NCI-H1417 treated with DMSO at 0.1 percent for 48 hours (cell line): ENCODE data around the gene TEX35.
"Not testable (repeated sequence)": the region's sequence is repeated elsewhere in the genome, so short reads cannot be mapped to it uniquely, and the experiment has no call there.

ENCODE experiments used
- DNase-seq: peaks from one replicate; lab custom pipeline; 2025; lab: John Stamatoyannopoulos, UW

TEX35 gene

GRCh38 chr1:178541829-178542553 is 29.1 kb downstream of the TEX35 start:
- DNase-seq, result no peak

- DNase-seq, result peak; percentile 39
These were observed 29.8 kb downstream of the TEX35 start for GRCh38 chr1:178542554-178543289.

GRCh38 chr1:178543290-178543607 is 30.3 kb downstream of the TEX35 start:
- no peak for DNase-seq

GRCh38 chr1:178544531-178544930 is 31.6 kb downstream of the TEX35 start:
- no peak for DNase-seq

DNA sequence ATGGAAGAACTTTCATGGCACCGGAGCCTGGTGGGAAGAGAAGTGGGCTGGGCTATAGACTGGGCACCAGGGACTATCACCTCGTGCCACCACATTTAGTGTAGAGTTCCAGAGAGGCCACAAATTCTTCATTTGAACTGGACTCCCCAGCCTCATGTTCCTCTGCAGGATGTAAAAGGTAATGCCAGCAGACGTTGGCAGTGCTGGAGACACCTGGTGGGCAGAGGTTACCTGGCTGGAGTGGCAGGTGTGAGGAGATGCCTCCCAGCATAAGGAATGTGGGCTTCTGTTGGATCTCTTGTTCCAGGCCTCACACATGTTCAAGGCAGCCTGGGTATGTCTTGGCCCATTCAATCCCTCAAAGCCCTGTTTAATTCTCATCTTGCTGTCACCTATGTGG is 35.2 kb downstream of the TEX35 start:
- DNase-seq, result no peak

- DNase-seq, result no peak
These were observed 38.4 kb downstream of the TEX35 start for GRCh38 chr1:178551307-178551706.

GRCh38 chr1:178551940-178552339 is 39.0 kb downstream of the TEX35 start:
- DNase-seq, result no peak

GRCh38 chr1:178552856-178553255 is 39.9 kb downstream of the TEX35 start:
- DNase-seq, result no peak

- not testable (repeated sequence) for DNase-seq
These were observed 41.4 kb downstream of the TEX35 start for GRCh38 chr1:178554351-178554750.

DNA sequence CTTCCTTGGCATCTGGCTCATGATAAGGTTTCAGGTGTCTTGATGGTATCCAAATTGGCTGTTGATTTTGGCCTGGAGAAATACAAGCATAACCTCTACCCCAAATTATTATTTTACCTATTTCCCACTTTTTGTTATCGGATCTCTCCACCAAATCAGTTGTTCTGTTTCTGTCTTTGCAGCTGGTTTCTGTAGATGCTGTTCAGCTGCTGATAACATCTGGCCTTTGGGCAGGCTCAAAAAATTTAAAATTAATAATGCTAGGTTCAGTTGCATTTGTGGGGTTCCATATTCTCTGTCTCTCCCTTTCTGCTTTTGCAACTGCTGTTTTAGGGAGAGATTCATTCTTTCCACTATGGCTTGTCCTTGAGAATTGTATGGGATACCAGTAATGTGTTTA is 42.7 kb downstream of the TEX35 start:
- DNase-seq, result not testable (repeated sequence)

- not testable (repeated sequence) for DNase-seq
These were observed 45.9 kb downstream of the TEX35 start for GRCh38 chr1:178558816-178559215.

- DNase-seq, result no peak
These were observed 48.0 kb downstream of the TEX35 start for GRCh38 chr1:178560871-178561376.

- no peak for DNase-seq
These were observed 50.4 kb downstream of the TEX35 start for GRCh38 chr1:178563099-178563820.

- no peak for DNase-seq
These were observed 51.3 kb downstream of the TEX35 start for GRCh38 chr1:178564086-178564782.

DNA sequence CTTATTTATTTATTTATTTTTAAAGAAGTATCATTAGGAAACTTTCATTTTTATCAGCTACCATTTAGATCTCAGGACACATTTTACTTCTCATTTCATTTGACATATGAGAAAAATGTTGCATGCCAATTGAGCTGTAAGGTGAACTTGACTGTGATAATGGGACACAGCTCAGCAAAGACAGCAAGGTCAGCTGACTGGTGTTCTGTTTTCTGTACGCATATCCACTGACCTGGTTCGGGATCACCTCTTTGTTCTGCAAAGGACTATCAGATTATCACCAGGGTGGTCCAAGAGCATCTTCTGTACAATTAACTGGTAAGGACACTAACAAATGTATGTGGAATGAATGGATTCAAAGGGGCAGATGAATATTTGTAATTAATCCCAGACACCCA is 51.9 kb downstream of the TEX35 start:
- no peak for DNase-seq

GRCh38 chr1:178565586-178565985 is 52.7 kb downstream of the TEX35 start:
- no peak for DNase-seq

DNA sequence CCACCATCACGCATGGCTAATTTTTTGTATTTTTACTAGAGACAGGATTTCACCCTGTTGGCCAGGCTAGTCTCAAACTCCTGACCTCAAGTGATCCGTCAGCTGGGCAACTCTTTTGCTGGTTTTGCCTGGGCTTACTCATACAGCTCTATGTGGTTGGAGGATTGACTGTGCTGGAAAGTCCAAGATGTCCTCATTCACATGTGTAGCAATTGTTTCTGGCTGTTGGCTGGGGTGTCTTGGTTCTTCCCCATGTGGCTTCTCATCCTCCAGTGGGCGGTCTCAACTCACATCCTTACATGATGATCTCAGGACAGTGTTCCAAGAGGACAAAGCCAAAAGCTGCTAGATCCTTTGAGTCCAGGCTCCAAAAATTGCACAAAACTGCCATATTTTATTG is 53.3 kb downstream of the TEX35 start:
- no peak for DNase-seq

GRCh38 chr1:178571807-178572206 is 58.9 kb downstream of the TEX35 start:
- no peak for DNase-seq
